ENCODE measurements around the gene LMO3. TPM values are rescaled to one million over a fixed set of nuclear protein-coding genes. Genes with fewer than 3 reads are reported as not detected.
"Not testable (repeated sequence)": the region's sequence is repeated elsewhere in the genome, so short reads cannot be mapped to it uniquely, and the experiment has no call there.

Gene LMO3
- total RNA-seq, 1 donor from 2014 or later = 1,227 TPM

DNA sequence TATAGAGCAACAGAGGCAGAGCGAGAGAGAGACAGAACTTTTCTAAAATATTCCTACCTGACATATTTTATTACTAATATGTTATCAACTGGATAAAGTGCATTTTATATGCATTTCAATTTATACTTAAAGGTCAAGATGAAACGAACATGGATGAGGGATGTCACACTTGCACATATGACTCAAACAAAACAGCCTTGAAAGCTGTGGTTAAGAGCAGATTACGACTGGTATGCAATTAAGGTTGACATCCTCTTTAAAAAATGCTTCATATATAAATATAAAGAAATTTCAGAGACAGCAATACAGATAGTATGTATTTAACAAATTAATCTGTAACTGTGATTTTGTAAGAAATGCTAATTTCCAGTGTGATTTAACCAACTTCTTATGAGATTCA lies 52.5 kb downstream of the LMO3 start:
- DNase-seq (ENCODE audit: low spot score in 2 of 2) = no peak
- FAIRE-seq = no peak

- FAIRE-seq = no peak
- DNase-seq (ENCODE audit: low spot score in 2 of 2) = no peak
Measured at GRCh38 chr12:16552301-16552700, 53.7 kb downstream of the LMO3 start.

- FAIRE-seq (no peak), DNase-seq (ENCODE audit: low spot score in 2 of 2) (no peak)
Measured at GRCh38 chr12:16545836-16546235, 60.1 kb downstream of the LMO3 start.

DNA sequence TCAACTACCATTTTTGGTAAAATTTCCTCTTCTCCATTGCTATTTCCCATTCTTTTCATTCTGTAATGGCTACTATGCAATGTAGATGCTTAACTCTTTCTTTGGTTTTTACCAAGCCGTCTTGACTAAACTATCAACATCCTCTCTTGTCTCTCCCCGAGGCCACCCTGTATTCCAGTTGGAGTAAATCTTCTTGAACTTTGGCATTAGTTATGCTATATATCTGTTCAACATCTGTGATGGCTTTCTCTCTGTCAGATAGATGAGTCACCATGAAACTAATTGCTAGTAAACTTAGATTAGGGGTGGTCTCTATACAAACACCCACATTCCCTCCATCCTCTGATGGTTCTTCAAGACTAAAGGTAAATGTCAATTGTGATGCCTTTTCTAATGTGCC lies 63.4 kb downstream of the LMO3 start:
- DNase-seq (ENCODE audit: low spot score in 2 of 2) (no peak), FAIRE-seq (no peak)

DNA sequence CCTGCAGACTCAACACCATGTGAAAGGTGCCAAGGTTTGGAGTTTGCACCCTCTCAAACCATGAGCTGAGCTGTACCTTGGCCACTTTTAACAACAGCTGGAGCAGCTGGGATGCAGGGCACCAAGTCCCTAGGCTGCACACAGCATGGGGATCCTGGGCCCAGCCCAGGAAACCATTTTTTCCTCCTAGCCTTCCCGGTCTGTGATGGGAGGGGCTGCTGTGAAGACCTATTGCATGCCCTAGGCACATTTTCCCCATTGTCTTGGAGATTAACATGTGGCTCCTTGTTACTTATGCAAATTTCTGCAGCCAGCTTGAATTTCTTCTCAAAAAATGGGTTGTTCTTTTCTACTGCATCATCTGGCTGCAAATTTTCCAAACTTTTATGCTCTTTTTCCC lies 68.3 kb downstream of the LMO3 start:
- not testable (repeated sequence) for FAIRE-seq; DNase-seq (ENCODE audit: low spot score in 2 of 2)

DNA sequence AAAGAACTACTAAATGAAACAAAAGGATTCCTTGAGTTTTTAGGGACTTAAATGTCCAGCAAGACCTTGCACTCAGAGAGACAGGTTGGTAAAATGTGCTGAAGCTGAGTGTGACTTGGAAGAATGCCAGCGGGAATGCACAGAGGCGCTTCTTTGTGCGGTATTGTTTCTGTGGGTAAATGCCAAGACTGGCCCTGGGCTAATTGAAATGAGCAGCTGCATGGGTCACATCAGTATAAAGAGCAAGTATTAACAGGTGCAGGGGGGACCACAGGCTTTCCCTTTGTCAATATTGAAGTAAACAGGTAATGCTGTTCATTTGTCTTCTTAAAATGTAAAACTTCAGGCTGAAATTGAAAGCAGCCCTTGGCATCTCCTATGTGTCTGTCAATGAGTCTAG lies 74.3 kb downstream of the LMO3 start:
- DNase-seq (ENCODE audit: low spot score in 2 of 2) = no peak
- FAIRE-seq = no peak

GRCh38 chr12:16530268-16530850 lies 75.6 kb downstream of the LMO3 start:
- FAIRE-seq (no peak), DNase-seq (ENCODE audit: low spot score in 2 of 2) (no peak)

GRCh38 chr12:16526693-16527092 lies 79.3 kb downstream of the LMO3 start:
- DNase-seq (ENCODE audit: low spot score in 2 of 2) (no peak), FAIRE-seq (no peak)

DNA sequence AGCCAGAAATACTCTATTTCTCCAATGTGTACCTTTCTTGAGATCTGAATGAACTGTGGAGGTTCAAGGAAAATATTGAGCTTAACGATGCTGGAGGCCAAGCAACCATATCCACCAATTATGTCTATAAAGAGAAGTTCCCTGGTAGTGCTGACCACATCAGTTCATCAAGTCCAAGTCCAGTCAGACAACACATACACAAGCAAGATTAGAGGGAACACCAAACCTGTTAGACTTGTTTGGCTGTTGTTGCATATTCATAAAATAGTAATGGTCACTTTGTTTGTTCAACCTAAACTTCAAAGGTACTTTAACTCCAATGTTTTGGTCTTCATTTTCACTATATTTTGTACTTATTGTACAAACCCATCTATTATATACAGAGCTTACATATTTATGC lies 81.6 kb downstream of the LMO3 start:
- FAIRE-seq (no peak), DNase-seq (ENCODE audit: low spot score in 2 of 2) (no peak)

DNA sequence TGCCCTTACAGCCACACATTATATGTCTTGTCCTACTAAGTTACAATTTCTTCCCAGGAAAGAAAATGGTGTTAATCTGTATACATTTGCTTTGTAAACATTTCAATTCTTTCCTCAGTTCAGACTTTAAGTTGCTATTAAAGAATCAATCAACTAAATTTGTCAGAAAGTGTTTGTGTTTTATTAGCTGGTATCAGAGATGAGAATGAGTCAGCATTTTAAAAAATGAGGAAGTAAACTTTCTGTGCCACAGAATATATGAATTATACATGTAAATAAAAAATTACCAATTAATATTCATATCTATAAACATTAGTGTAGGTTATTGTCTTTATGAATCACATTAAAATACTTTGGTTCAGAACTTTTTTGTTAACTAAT lies 82.0 kb downstream of the LMO3 start:
- FAIRE-seq (no peak), DNase-seq (ENCODE audit: low spot score in 2 of 2) (no peak)

- FAIRE-seq = no peak
- no peak for DNase-seq (ENCODE audit: low spot score in 2 of 2)
Measured at GRCh38 chr12:16523284-16523950, 82.5 kb downstream of the LMO3 start.

- FAIRE-seq (no peak), DNase-seq (ENCODE audit: low spot score in 2 of 2) (no peak)
Measured at GRCh38 chr12:16520328-16520727, 85.6 kb downstream of the LMO3 start.

DNA sequence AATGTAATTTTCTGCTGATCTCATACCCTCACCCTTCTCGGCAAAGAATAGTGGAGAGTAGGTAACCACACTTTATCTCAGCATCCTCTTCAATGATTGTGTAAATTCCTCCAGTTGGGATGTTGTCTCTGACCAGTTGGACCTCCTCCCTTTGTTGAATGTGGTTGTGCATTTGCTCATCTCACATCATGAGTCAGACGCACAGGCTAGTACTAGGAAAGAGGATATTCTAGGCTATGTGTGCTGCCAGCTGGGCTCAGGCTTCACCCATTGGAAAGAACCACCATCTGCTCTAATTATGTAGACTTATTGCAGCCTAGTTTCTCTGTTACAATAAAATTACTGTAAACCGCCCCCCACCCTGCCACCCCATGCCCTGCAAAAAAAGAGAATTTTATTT lies 90.3 kb downstream of the LMO3 start:
- no peak for DNase-seq (ENCODE audit: low spot score in 2 of 2)

GRCh38 chr12:16513231-16513630 lies 92.7 kb downstream of the LMO3 start:
- FAIRE-seq (no peak), DNase-seq (ENCODE audit: low spot score in 2 of 2) (no peak)

More for the DNA sequence above, 90.3 kb downstream of the LMO3 start:
- no peak for FAIRE-seq

DNA sequence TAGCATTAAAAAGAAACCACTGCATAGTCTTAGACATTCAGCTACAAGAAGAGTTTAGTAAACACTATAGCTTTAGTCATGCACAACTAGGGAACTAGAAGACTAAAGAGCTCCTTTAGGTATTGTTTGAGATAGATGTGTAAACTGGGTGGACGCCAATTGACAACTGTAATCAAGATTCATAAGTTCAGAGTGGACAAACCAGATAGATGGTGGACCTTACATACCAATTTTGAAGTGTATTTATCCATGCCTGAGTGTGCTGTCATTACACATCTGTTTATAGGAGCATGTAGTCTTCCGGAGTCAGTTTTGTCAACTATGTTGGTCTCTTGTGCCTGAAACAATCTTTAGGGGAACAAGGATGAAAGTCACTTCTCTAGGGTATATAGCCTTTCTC lies 96.6 kb downstream of the LMO3 start:
- FAIRE-seq = no peak
- DNase-seq (ENCODE audit: low spot score in 2 of 2) = no peak

DNA sequence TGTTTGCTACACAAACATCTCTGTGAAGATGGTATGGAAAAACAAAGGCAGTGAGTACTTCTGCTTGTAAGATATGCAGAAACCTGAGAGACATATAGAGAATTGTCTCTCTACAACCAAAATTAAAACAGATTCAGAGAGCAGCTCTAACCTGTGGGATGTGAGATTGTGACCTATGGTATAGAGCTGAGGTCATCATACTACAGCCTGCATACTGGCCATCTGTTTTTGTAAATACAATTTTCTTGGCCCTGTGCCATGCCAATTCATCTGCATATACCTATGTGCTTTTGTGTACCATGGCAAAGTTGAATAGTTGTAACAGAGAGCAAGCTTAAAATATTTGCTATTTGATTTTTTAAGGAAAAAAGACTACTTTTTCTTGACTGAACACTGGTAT lies 99.6 kb downstream of the LMO3 start:
- no peak for DNase-seq (ENCODE audit: low spot score in 2 of 2)
- no peak for FAIRE-seq

- FAIRE-seq = no peak
- DNase-seq (ENCODE audit: low spot score in 2 of 2) = no peak
Measured at GRCh38 chr12:16504200-16504599, 101.8 kb downstream of the LMO3 start.

GRCh38 chr12:16499611-16500010 lies 106.4 kb downstream of the LMO3 start:
- DNase-seq (ENCODE audit: low spot score in 2 of 2) (no peak), FAIRE-seq (no peak)

All from frontal cortex (tissue), 4 donors.